T-helper 2 cell treated with Interferon-gamma antibody and Interleukin-4, amounts not matched to agents 100 ng/mL and 5 ng/mL, for 36 hours (primary cell): ENCODE data around the gene PLIN5. TPM values are rescaled to one million over a fixed set of nuclear protein-coding genes. Genes with fewer than 3 reads are reported as not detected.

ENCODE experiments used
- intact Hi-C: fragments of 100-400 bp; cut with micrococcal nuclease; formaldehyde crosslinking; loops from one replicate; pipeline ENCODE4 v1.15.1; 2023
- total RNA-seq: library from RNA; stranded (reverse); gene quantifications from 2 replicates; pipeline ENCODE4 v1.2.3, GENCODE V29; 2022

Gene PLIN5, protein sequence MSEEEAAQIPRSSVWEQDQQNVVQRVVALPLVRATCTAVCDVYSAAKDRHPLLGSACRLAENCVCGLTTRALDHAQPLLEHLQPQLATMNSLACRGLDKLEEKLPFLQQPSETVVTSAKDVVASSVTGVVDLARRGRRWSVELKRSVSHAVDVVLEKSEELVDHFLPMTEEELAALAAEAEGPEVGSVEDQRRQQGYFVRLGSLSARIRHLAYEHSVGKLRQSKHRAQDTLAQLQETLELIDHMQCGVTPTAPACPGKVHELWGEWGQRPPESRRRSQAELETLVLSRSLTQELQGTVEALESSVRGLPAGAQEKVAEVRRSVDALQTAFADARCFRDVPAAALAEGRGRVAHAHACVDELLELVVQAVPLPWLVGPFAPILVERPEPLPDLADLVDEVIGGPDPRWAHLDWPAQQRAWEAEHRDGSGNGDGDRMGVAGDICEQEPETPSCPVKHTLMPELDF
- total RNA-seq: not detected in 2 replicates

DNA sequence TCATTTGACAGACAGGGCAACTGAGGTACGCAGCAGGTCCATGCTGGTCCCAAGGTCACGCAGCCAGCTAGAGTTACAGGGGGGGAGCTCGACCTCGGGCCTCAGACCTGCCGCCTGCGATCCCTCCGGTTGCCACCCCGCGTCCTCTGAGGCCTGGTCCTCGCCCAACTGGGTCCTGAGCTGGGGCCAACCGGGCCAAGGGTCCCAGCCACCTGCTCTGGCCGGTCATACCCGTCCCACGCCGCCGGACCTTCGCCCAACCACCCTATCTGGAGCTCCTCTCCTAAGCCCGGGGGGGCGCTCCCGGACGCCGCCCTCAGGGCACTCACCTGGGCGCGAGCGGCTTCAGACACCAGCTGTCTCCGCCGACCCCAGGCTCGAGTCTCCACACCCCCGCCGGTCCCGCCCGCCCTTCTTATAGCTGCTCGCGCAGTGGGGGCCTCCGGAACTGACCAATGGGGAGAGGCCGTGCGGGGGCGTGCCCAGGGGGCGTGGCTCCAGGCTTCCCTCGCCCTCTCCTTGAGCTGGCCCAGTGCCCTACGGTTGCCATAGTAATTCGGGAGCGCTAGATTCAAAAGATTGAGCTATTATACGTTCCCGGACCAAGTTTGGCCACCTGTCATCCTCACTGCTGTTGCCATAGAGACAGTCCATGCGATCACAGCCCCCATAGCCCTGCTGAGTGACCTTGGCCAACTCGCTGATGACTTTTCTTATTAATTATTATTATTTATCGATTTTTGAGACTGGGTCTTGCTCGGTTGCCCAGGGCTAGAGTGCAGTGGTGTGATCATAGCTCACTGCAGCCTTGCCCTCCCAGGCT, at the start of gene PLIN5:
Gene PLIN5 (minus strand): TSS at position 389 of the 823 bp plus-strand sequence. CDS start 1,150 bp downstream, outside the sequence.
- intact Hi-C loops: no loop called here

DNA sequence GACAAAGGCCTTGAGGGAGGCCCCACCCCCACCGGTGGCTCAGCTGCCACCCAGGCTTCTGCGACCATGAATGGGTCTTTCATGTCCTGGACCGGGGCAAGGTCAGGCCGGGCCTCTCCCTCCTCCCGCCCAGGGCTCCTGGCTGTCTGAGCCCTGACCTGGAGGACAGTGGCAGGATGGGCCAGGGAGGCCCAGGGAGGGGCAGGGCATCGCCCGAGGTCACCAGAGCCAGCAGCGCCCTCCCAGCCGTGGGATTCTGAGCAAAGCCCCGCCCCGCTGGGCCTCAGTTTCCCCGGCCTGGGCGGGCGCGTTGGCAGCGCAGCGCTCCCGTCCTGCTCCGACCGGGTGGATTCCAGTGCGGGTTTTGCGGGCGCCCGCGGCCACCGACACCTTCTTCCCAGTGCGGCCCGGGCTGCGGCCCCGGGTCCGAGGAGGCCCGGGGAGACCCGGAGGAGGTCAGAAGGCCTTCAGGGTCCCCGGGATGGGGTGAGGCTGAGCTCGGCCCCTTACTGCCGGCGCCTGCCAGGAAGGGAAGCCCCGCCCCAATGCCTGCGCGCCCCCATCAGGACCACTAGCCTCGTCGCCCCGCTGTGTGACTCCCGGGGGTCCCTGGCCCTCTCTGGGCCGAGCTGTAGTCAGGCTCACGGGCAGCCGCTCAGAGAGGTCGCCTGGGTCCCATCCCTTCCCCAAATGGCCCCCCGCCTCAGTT, 49.1 kb upstream of the PLIN5 start:
- intact Hi-C loops: no loop called here

DNA sequence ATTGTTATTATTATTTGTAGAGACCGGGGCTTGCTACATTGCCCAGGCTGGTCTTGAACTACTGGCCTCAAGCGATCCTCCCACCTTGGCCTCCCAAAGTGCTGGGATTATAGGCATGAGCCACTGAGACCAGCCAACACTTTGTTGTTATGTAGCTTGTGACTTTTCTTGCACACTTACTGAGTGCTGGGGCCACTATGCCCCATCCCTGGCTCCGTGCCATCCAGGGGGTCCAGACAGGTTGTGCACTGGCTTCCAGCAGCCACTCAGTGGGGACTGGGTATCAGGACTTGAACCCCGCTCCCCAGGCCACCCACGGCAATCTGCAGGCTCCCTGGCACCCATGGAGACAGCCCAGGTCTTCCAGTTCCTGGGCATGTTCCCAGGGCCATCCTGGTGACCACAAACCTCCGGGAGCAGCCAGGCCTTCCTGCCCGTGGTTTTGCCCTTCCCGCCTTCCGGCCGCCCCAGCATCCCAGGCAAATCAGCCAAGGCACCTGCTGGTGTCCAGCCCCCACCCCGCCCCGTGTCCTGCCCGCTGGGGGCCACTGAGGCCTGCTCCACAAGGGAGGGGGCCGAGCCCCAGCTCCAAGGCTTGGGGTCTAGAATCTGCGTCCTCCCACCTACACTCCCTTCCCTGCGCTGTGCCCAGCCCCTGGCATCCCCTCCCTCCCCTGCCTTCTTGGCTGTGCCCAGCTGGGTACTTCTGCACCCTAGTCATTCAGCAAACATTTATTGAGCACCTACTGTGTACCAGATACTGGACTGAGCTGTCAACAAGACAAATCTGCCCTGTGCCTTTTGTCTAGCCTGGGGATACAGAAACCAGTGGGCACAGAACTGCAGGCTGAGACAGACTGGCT, 48.2 kb upstream of the PLIN5 start:
- intact Hi-C loops: no loop called here

DNA sequence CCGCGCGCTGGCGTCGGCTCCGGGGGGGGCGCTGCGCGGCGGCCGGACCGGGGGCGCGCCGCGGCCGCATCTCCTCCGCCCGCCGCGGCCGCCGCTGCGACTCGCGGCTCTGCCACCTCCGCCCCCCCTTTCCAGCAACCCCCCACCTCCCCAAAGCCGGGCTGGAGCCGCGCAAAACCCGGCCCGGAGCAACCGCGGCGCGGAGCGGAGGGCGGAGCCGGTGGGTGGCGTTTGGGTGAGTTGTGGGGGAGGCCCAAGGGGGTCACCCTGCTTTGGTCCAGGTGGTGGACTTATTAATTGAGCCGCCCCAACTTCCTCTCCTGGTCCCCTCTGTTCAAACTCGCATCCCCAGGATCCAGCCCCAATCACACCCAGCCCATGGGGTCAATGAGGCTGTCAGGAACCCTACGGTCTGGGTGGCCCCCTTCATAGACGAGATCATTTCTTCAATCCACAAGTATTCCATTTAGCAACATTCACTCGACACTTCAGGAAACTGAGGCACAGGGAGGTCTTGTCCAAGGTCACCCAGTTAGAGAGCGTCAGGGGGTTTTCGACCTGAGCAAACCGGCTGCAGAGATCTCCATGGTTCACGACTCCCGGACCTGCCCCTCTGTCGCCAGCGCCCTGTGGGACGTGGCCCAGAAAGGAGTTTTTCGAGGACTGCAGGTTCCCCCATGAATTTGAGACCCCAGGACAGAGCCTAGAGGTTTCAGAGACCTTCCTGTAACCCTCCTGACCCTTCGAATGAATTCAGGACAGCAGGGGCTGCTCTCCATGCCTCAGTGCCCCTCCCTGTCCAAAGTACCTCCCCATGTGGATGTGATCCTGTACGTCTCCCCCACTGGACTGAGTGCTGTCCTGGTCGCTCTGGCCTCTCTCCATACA, 46.9 kb upstream of the PLIN5 start:
- intact Hi-C loops: no loop called here

DNA sequence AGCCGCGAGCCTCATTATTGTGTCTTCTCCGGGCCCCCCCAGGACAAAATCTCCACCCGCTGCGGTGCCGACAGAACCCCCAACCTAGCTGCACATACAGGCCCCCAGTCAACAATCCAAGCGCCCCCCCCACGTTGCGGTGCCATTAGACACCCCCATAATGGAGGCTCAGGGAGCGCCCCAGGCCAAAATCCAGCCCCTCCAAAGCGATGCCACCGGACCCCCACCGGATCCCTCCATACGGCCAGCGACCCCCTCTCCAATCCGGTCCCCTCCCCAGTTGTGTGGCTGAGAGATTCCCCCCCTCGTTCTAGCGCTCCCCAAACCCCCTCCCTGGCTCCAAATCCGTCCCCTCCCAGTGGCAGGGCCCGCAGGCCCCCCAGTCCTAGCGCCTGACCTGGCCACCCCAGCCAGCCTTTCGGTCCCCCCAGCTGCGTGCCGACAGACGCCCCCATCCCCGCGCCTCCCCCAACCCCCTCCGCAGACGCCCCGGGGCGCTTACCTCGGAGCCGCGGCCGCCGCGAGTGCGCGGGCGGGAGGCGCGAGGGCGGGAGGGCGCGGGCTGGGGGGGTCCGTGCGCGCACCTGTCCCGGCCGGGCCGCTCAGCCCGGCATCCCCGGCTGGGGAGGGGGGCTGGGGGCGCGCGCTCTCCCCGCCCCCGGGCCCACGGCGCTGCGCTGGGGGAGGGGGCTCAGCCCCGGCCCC, 46.1 kb upstream of the PLIN5 start:
- intact Hi-C loops: no loop called here

DNA sequence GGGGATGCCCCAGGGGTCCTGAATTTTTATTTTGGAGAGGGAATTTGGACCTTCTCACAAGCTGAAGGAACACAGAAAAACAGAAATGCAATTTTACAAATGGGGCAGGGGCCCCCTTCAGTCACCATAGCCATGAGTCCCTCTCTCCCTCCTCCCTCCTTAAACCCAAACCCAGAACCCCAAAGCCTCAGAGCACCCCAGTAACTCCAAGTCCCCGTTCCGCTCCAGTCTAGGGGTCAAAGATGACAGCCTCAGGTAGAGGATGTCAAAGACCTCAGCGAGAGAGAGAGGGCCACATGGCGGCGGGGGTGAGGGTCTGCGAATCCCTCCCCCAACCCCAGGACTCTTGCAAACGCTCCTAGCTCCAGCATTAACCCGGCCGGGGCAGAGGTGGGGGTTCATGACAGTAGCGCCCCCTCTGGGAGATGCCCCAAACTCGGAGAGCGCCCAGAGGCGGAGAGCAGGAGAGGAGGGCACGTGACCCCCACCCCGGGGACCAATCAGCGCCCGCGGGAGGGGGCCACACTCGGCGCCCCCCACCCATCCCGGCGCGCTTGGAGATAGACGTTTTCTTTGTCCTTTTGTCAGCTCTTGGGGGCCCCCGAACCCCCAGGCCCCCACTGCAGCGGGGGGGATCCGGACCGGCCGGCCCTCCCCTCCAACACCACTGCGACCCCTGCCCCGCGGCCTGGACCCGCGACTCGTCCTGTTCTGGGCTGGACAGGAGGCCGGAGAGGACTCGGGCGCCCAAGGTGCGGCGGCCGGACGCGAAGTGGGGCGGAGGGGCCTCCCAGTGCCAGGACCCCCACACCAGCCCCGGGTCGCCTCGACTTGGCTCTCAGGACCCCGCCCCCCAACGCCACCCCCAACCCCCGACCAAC, 45.2 kb upstream of the PLIN5 start:
- intact Hi-C loops: no loop called here

DNA sequence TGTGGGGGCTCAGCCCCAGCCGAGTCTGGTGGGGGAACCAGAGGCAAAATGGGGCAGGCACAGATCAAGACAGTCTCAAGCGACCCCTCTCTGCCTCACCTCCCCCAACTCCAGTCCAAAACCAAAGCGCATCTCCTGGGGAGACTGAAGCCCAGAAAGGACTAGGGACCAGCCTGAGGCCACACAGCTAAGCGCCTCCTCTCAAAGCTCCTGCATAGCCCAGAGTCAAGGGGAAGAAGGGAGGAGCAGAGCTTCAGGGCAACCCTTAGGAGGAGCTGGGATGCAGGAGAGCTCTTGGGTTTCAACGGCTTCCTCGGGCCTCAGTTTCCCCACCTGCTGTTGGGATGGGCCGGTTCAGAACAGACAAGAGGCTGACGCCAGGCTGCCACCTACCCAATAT, 44.4 kb upstream of the PLIN5 start:
- intact Hi-C loops: no loop called here

DNA sequence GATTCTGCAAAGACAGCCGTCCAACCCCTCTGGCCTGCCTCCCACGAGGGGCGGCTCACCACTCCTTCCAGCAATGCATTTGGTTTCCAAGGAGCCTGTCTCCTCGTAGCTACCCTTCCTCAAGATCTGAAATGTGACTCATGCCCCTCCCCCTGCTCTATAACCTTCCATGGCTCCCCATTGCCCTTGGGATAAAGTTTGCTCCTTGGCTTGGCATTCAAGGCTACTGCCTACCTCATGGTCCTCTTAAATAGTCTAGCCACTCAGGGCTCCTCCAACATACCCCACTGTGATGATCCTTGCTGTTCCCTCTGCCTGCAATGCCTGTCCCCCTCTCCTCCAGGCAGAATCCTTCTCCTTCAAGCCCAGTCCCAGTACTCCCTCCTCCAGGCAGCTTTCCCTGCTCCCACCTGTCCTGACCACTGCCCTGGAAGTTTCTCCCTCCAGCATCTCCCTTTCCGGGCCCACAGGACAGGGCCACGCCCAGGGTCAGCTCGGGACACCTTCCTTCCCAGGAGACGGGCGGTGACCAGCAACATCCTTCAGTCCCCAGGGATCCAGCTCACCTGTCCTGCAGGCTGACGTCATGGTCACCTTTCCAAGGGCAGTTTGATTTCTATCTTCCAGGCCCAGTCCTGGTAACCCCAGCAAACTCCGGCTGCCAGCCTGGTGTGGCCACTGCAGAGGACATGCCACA, 43.7 kb upstream of the PLIN5 start:
- intact Hi-C loops: no loop called here

DNA sequence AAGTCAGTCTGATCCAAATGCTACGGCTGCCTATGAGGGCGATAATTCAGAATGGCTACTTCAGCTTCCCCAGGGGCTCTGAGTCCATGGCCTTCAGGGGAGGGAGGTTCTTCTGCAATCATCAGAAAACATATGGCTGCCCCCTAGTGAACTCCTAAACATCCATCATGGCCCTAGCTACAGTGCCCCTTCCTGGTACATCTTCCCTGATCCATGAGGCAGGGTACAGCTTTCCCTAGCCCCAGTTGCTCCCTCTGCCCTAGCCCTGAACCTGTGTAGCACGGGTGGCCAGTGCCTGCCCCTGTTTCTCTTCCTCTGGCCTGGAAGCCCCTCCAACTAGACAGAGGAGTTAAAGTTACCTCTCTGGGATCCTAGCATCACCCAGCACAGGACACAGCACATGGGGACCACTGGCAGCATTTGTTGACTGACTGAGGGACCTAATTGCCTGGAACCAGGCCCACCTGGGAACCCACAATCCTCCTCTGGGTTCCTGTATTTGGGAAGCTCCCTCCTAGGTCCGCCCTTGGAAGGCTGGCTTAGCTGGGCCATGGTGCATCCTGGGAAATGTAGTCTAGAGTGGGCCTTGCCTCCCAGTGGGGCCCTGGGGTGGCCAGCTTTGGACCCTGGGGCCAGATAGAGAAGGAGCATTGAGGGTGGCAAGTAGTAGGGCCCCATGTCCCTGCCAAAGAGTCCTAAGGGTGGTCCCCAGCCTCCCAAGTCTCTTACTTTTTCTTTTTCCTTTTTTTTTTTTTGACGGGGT, 42.2 kb upstream of the PLIN5 start:
- intact Hi-C loops: no loop called here

DNA sequence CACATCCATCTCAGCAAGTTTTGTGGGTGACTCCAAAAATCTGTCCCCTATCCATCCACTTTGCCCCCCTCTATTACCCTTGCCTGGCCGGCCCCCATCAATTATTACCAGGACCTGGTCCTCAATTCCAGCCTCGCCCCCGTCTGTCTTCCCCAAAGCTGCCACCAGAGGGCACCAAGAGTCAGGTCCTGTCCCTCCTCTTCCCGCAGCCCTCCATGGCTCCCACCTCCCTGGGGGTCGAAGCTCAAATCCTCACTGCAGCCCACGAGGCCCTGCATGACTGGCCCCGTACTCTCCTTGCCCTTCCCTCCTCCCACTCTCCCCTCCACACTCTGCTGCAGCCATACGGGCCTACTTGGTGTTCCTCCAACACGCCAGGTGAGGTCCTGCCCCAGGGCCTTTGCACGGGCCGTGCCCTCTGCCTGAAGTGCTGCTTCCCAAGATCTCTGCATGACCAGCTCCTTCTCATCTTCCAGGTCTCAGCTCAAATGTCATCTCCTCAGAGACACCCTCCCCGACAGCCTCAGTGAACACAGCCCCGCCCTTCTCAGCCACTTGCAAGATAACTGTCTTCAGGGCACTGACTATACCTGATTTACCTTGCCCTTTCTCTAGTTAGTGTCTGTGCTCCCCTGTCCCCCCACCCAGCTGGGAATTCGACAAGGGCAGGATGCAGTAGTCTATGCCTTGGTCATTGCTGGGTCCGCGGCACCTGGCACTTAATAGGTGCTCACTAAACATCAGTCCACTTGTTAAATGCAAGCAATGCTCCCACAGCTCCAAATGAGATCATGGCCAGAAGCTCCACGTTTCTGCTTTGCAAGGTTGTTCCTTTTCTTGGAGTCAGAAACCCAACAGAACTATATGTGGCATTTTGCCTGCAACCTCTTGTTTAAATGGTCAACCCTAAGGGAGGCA, 41.3 kb upstream of the PLIN5 start:
- intact Hi-C loops: loop anchor here (1.0 kb wide), 1 partner anchor 60 kb away; no protein-coding TSS in a partner anchor

DNA sequence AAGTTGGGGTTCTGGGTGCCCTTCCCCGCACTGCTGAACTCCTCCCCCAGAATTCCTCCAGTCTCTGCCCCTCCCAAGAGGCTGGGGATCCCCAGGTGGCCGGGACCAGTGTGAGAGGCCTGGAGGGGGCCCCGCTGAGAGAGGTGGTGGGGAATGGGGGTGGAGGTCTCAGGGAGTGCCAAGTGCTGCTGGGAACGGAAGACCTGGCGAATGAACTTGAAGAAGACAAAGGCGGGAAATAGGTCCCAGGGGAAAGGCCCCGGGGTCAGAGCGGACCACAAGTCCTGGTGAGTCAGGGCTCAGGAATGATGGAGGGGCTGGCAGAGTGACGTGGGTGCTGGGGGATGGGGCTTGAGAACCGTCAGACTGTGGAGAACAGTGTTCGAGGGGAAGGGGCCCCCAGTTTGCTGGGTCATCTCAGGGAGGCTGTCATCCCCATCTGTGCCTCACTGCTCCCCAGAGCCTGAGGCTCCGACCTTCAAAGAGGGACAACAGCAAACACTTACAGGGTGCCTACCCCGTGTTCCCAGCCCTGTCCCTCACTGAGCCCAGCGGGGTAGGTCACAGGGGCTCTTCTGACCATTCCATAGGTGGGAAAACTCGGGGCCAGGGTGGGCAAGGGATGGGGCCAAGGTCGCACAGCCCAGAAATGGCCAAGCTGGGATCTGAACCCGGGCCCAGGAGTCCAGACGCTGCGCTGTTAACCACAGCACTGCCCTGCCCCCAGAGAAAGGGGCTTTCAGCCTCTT, 40.4 kb upstream of the PLIN5 start:
- intact Hi-C loops: loop anchor here (1.0 kb wide), 1 partner anchor 61 kb away; no protein-coding TSS in a partner anchor

DNA sequence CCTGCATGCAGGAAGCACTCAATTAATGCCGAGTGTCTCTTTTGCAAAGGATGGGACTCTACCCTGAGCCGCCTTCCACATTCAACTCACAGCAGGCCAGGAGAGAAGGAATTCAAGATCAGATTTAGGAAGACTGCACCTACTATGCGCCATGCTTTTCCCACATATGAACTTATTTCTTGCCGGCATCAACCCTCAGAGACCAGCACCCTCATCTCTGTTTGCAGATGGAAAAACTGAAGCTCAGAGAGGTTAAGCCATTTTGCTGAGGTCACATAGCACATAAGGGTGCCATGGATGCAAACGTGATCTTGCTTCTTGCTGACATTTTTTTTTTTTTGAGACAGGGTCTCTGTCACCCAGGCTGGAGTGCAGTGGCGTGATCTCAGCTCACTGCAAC, 38.7 kb upstream of the PLIN5 start:
- intact Hi-C loops: no loop called here

DNA sequence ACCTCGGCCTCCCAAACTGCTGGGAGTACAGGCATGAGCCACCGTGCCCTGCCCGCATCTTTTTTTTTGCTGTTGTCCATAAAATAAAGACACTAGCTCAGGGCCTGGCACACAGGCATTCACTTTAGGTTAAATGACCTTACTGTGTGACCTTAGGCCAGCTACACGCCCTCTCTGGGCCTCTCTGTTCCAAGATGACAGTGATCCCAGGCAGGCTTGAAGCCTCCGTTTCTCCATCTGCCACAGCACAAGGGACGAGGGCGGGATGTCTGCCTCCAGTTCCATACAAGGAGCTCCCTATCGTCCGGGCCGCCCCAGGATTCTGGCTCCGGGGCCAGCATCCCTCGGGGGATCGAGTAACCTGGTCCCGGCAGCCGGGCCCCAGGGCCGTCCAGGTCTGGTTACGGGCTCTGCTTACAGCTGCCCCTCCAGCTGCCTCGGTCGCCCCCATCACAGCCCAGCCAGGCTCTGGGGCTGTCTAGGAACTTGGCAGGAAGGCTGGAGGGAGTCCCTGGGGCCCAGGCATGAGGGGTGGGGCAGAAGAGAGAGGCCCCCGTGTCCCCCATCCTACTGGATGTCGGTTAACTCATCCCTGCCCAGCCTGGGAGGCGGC, 36.4 kb upstream of the PLIN5 start:
- intact Hi-C loops: no loop called here

DNA sequence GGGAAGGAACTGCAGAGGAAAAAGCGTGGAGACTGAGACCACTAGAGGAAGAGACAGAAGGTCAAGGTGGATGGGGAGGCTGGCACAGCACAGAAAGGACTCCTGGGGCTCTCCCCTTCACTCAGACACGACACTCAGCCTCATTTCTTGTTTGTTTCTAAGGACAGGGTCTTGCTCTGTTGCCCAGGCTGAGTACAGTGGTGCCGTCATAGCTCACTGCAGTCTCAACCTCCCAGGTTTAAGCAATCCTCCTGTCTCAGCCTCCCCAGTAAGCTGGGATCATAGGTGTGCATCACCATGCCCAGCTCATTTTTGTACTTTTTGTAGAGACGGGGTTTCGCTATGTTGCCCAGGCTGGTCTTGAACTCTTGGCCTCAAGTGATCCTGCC, 35.9 kb upstream of the PLIN5 start:
- intact Hi-C loops: no loop called here
